Ovary (tissue), 9 donors: ENCODE data around the gene NDST1. TPM values are rescaled to one million over a fixed set of nuclear protein-coding genes. Genes with fewer than 3 reads are reported as not detected.

ENCODE experiments used
- DNase-seq, 5 donors: peaks; one replicate each; pipeline ENCODE4 v3.0.0-alpha.2; 2019 to 2020
- H3K27ac ChIP-seq, 2 donors: fragments of 200-600 bp; one replicate each; pipeline versions ENCODE4 v1.5.1 to v1.8.0; 2019 to 2022
- H3K27me3 ChIP-seq: fragments of 200-600 bp; one replicate; pipeline ENCODE4 v1.8.0; 2022
- H3K36me3 ChIP-seq: fragments of 200-600 bp; sonication (generic); one replicate; pipeline ENCODE4 v1.5.1; 2019
- H3K4me1 ChIP-seq: one replicate; pipeline ENCODE4 v1.8.1; 2013; ENCODE audit warnings: mild to moderate bottlenecking, moderate library complexity; ENCODE audit not compliant: insufficient read depth
- H3K4me3 ChIP-seq: fragments of 200-600 bp; sonication (generic); one replicate; pipeline ENCODE4 v1.5.1; 2017
- H3K9me3 ChIP-seq, 2 donors: fragments of 200-600 bp in 1 of 2; sonication (generic) in 1 of 2; one replicate each; pipeline versions ENCODE4 v1.5.1 to v1.8.1; 2013 to 2019; ENCODE audit warnings: mild to moderate bottlenecking in 1 of 2, moderate library complexity in 1 of 2
- EP300 ChIP-seq: sonication (generic); formaldehyde crosslinking; IDR thresholded peaks from one replicate; pipeline ENCODE4 v1.6.1; 2017; ENCODE audit warnings: antibody characterized with exemption
- POLR2A ChIP-seq: fragments of 450-650 bp; IDR thresholded peaks from one replicate; pipeline ENCODE4 v1.6.1; 2017; ENCODE audit warnings: antibody characterized with exemption, mild to moderate bottlenecking, moderate library complexity
- WGBS, 3 donors: extraction: QIAGEN DNeasy Blood & Tissue Kit in 1 of 3; methylation state at CpG; one replicate each; pipeline versions ENCODE4 v1.1.5 to v1.1.7; 2013 to 2017; 5-methylcytosine and 5-hydroxymethylcytosine counted together
- intact Hi-C, 4 donors: fragments of 100-400 bp; cut with DNase I; formaldehyde crosslinking; loops; one replicate each; pipeline versions ENCODE4 v1.11.0 to v1.15.1; 2022 to 2023
- polyA plus RNA-seq, 2 donors: library from polyadenylated mRNA; stranded (reverse); fragments of 200-250 nt in 1 of 2; fragments of 350-450 nt in 1 of 2; fragmentation: Illumina TruSeq in 1 of 2; extraction: RNeasy Lipid Tissue Mini Kit (QIAGEN cat#74804) in 1 of 2; gene quantifications; one replicate each; pipeline ENCODE4 v1.2.3, GENCODE V29; 2013 to 2014
- total RNA-seq, 7 donors: library from RNA; depleted of rRNA in 2 of 7; stranded (reverse); fragments of >200 nt in 2 of 7; fragmentation: NEBNext Ultra II Directional in 3 of 7; extraction: Animal tissue kit (Norgen Biotek cat#: 25700) in 3 of 7; gene quantifications; one replicate each; pipeline versions ENCODE4 v1.1.0 to v1.2.4, GENCODE V29; 2016 to 2023
- TF ChIP-seq, protein P1 (sequence below), 3 donors: fragments of 450-650 bp in 2 of 3; fragments of 200-600 bp in 1 of 3; IDR thresholded peaks; one replicate each; pipeline versions ENCODE4 v1.5.1 to v1.8.0; 2016 to 2022; ENCODE audit warnings: antibody characterized with exemption in 3 of 3, mild to moderate bottlenecking in 1 of 3
- donor health status: DM: no; HTN: no; CAD: no; lungs with moderate emphysema.
- donor health status: DM: no; HTN: no; CAD: no.
- donor health status: Bipolar disorder and iron deficiency.
- donor health status: DM: yes; HTN: yes; CAD: no.
- donor health status: DM: no; HTN: no; CAD: no.
- donor health status: DM: yes; HTN: yes; CAD: no.

The NDST1 gene
- total and polyA plus RNA-seq, 9 donors: 31.0 to 139 (median 90.3) TPM

DNA sequence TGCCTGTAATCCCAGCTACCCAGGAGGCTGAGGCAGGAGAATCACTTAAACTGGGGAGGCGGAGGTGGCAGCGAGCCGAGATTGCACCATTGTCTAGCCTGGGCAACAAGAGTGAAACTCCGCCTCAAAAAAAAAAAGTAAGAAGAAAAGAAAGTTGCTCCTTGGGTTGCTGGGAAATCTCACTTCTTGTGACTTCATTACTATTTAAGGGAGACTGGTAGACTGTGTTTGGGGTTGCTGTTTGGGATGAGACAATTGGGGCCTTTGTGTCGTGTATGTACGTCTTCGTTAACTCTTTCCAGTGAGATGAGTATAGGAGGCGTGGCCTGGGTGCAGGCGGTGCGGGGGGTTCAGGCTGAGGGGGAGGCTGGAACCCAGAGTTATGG lies 11.6 kb downstream of the NDST1 start:
- no peak overlapping the region for H3K27ac ChIP-seq
- TF ChIP-seq, protein P1, sequence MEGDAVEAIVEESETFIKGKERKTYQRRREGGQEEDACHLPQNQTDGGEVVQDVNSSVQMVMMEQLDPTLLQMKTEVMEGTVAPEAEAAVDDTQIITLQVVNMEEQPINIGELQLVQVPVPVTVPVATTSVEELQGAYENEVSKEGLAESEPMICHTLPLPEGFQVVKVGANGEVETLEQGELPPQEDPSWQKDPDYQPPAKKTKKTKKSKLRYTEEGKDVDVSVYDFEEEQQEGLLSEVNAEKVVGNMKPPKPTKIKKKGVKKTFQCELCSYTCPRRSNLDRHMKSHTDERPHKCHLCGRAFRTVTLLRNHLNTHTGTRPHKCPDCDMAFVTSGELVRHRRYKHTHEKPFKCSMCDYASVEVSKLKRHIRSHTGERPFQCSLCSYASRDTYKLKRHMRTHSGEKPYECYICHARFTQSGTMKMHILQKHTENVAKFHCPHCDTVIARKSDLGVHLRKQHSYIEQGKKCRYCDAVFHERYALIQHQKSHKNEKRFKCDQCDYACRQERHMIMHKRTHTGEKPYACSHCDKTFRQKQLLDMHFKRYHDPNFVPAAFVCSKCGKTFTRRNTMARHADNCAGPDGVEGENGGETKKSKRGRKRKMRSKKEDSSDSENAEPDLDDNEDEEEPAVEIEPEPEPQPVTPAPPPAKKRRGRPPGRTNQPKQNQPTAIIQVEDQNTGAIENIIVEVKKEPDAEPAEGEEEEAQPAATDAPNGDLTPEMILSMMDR (IDR thresholded peaks at IDR 0.05): no peak
- TF ChIP-seq EP300: no peak
- no peak for TF ChIP-seq POLR2A
- no peak for DNase-seq
- intact Hi-C loops: no loop called here
- no peaks in the 10 kb centered on the region for H3K27me3 ChIP-seq
- H3K9me3 ChIP-seq: no peaks in the 10 kb centered on the region
- H3K4me3 ChIP-seq: no peak overlapping the region
- no peaks in the 10 kb centered on the region for H3K36me3 ChIP-seq
- WGBS, 3 donors: 88 to 91% (median 90%) methylated on average over 10 of the region's 10 CpGs
- peaks cover 30% of the 10 kb centered on the region for H3K4me1 ChIP-seq

GRCh38 chr5:150519978-150520377 lies 12.0 kb downstream of the NDST1 start:
- Histone ChIP-seq H3K27ac (no peak overlapping the region), H3K36me3 (no peaks in the 10 kb centered on the region), H3K27me3 (no peaks in the 10 kb centered on the region), H3K4me3 (no peak overlapping the region), H3K9me3 (no peaks in the 10 kb centered on the region), H3K4me1 (peaks cover 26% of the 10 kb centered on the region)
- DNase-seq: no peak
- intact Hi-C loops: loop anchor here in 3 of 4 donors (5.0 kb wide), 3 partner anchors 33 to 63 kb away; no protein-coding TSS in a partner anchor
- 88 to 94% (median 92%) methylated on average over 4 of the region's 4 CpGs for WGBS, 3 donors
- no peak for TF ChIP-seq EP300
- no peak for TF ChIP-seq POLR2A
- TF ChIP-seq, protein P1 (IDR thresholded peaks at IDR 0.05): no peak

GRCh38 chr5:150520747-150521521 lies 13.0 kb downstream of the NDST1 start:
- H3K27ac ChIP-seq: no peak overlapping the region
- H3K27me3 ChIP-seq: no peaks in the 10 kb centered on the region
- no peak overlapping the region for H3K4me3 ChIP-seq
- no peaks in the 10 kb centered on the region for H3K36me3 ChIP-seq
- no peaks in the 10 kb centered on the region for H3K9me3 ChIP-seq
- 86 to 89% (median 86%) methylated on average over 34 to 38 of the region's 38 CpGs for WGBS, 3 donors
- TF ChIP-seq POLR2A (no peak), EP300 (no peak)
- TF ChIP-seq, protein P1 (IDR thresholded peaks at IDR 0.05): no peak
- intact Hi-C loops: loop anchor here in 3 of 4 donors (5.0 kb wide), 3 partner anchors 34 to 64 kb away; no protein-coding TSS in a partner anchor
- no peak for DNase-seq
- H3K4me1 ChIP-seq: peaks cover 22% of the 10 kb centered on the region

GRCh38 chr5:150521522-150521817 lies 13.5 kb downstream of the NDST1 start:
- peaks cover 20% of the 10 kb centered on the region for H3K4me1 ChIP-seq
- no peaks in the 10 kb centered on the region for H3K9me3 ChIP-seq
- H3K36me3 ChIP-seq: no peaks in the 10 kb centered on the region
- H3K27me3 ChIP-seq: no peaks in the 10 kb centered on the region
- no peak for DNase-seq
- H3K27ac ChIP-seq: no peak overlapping the region
- TF ChIP-seq EP300: no peak
- WGBS, 3 donors: 88 to 94% (median 90%) methylated on average over 14 of the region's 14 CpGs
- H3K4me3 ChIP-seq: no peak overlapping the region
- intact Hi-C loops: loop anchor here in 3 of 4 donors (5.0 kb wide), 3 partner anchors 34 to 64 kb away; no protein-coding TSS in a partner anchor

DNA sequence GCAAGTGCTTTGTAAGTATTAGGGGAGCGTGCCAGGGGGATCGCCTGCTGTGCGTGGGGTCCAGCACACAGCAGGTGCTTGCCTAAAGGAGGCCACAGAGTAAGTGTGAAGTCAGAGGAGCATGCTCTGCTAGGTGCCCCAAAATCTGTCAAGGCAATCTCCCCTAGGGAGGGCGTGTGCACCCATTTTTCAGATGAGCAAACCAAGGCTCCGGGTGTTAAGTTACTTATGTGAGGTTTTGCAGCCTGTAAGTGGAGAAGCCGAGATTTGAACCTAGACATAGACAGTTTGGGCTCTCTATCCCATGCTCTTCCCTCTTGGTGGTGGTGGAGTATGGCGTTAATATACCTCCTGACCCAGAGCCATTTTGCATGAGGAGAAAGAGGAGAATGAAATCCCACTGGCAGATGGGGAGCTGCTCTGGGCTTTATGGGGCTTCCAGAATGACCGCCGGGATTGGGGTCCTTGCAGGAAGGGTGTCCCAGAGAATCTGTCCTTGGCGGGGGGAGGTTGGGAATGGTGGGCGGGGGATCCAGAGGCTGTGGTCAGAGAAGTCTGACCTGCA lies 14.1 kb downstream of the NDST1 start:
- WGBS, 3 donors: 89 to 93% (median 92%) methylated on average over 11 of the region's 11 CpGs

More for the DNA sequence above, 14.1 kb downstream of the NDST1 start:
- Histone ChIP-seq H3K4me3 (no peak overlapping the region), H3K27me3 (no peaks in the 10 kb centered on the region), H3K4me1 (peaks cover 22% of the 10 kb centered on the region), H3K9me3 (no peaks in the 10 kb centered on the region), H3K27ac (no peak overlapping the region), H3K36me3 (no peaks in the 10 kb centered on the region)
- DNase-seq: no peak
- intact Hi-C loops: loop anchor here in 3 of 4 donors (5.0 kb wide), 3 partner anchors 35 to 65 kb away; no protein-coding TSS in a partner anchor
- TF ChIP-seq POLR2A: no peak
- no peak for TF ChIP-seq EP300
- TF ChIP-seq, protein P1 (IDR thresholded peaks at IDR 0.05): no peak
